Fibroblast of villous mesenchyme (primary cell): ENCODE data around the gene POC1A. TPM values are rescaled to one million over a fixed set of nuclear protein-coding genes. Genes with fewer than 3 reads are reported as not detected.

ENCODE experiments used
- DNase-seq: peaks from one replicate; pipeline ENCODE4 v3.0.0-alpha.2; 2010; ENCODE audit warnings: low read depth
- H3K4me3 ChIP-seq: 2 replicates; pipeline ENCODE4 v1.5.1; 2011; ENCODE audit warnings: low read depth, mild to moderate bottlenecking, low read length
- CTCF ChIP-seq: IDR thresholded peaks from 2 replicates; pipeline ENCODE4 v1.5.1; 2012; ENCODE audit warnings: low read depth, mild to moderate bottlenecking, low read length; ENCODE audit not compliant: insufficient read depth
- total RNA-seq: library from RNA; depleted of rRNA; stranded (reverse); fragments of >200 nt; gene quantifications from 2 replicates; pipeline ENCODE4 v1.2.3, GENCODE V29; 2012

The POC1A gene
- total RNA-seq, 1 donor = 5.6 TPM

DNA sequence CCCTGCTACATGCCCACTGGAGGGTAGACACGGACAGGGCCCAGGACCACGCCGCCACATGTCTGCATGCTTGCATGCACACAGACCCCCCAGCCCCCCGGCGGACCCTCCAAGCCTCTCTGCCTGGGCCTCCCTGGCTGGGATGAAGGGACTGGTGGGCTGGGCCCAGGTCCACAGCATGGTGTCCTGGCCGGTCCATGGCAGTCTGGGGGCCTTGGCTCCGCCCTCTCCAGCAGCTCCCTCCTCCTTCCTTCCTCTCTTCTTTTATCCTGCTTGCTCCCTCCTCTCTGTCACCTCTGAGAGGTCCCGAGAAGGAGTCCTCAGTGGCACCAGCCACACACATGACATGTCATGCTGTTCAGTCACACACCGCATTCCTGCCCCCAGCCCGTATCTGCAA, 122.3 kb downstream of the POC1A start:
- no peak overlapping the region for H3K4me3 ChIP-seq
- DNase-seq = no peak
- TF ChIP-seq CTCF = no peak

DNA sequence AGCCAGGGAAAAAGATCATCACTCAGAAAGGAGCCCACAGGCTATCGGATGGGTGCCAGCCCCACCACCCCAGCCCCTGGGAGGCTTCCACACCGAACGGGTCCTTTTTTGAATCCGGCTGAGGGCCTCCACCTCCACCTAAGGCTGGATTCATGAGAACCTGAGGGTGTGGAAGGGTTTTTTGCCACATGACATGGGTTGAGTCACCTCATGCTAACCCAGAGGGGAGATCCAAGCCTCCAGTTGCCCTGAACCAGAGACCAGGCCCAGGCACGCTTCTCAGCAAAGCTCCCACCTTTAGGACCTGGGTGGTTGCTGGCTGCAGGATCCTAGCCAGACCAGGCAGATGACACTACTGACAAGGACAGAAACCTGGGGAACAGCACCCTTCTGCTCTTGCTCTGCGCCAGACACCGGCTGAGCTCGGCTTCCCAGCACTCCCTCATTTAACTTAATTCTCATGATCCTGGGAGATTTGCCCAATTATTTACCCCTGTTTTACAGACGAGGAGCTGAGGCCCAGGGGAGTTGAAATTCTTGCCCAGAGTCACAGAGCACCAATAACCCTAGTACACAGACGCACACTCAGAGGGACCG, 123.4 kb downstream of the POC1A start:
- no peak overlapping the region for H3K4me3 ChIP-seq
- DNase-seq = no peak
- no peak for TF ChIP-seq CTCF

DNA sequence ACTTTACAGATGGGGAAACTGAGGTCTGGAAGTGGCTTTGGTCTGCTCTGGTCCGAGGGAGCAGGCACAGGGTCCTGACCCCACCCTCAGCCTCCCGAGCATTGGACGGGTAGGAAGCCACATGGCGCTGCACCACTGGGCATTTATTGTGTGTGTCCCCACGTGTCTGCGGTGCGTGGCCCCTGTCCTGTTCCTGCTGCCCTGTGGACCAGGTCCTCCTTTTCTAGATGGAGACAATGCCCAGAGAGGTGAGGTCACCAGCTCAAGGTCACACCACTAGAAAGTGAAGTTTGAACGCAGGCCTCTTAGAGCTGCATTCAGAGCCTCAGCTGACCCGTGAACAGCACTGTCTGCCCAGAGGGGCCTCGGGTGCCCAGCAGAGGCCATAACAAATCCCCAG, 124.7 kb downstream of the POC1A start:
- no peak overlapping the region for H3K4me3 ChIP-seq
- no peak for TF ChIP-seq CTCF
- DNase-seq = no peak

DNA sequence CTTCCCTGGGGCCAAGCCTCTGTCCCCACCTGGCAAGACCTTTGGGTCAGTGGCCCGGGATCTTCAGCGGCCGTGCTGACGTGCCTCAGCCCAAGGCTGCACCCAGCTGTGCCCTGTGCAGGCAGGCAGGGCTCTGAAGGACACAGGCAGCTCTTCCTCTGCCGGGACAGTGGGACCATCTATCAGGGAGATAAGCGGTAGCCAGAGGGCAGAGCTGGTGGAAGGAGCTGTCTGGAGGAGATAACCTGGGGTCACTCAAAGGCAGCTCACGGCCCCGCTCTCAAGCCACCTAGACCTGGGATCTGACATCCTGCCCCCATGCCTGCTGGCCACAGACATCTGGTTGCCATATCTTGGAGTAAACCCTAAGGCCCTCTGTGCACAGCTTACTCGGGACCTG, 125.2 kb downstream of the POC1A start:
- TF ChIP-seq CTCF = no peak
- no peak overlapping the region for H3K4me3 ChIP-seq

DNA sequence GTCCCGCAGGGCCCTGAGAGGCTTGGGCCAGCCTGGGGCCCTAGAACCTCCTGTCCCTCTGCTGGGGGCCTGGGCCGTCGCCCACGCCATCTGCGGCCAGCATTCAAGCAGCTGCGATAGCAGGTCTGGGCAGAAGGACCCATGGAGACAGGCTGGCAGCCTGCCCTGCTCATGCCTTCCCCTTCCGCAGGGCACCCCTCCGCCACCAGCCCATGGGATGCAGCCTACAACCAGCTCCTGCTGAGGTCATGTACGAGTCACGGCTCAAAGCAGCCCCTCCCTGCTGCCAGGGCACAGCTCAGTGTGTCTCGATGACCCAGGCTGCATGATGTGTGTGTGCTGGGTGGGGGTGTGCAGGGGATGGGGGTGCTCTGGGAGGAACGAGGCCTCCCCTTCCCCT, 125.7 kb downstream of the POC1A start:
- DNase-seq = no peak
- H3K4me3 ChIP-seq = no peak overlapping the region
- TF ChIP-seq CTCF = no peak

More for the DNA sequence above, 125.2 kb downstream of the POC1A start:
- DNase-seq = no peak

- H3K4me3 ChIP-seq = no peak overlapping the region
- TF ChIP-seq CTCF = no peak
- DNase-seq = no peak
These were observed 128.2 kb downstream of the POC1A start for GRCh38 chr3:52026041-52026440.

GRCh38 chr3:52025453-52025852, 128.8 kb downstream of the POC1A start:
- TF ChIP-seq CTCF = no peak
- DNase-seq = no peak
- no peak overlapping the region for H3K4me3 ChIP-seq
